SH-SY5Y (cell line): Measurements from ENCODE around the gene PSENEN.

Source experiments
- GATA2 ChIP-seq: IDR thresholded peaks from 2 replicates; pipeline ENCODE4 v1.6.1; 2011; ENCODE audit warnings: mild to moderate bottlenecking, low read depth, low read length
- GATA3 ChIP-seq: IDR thresholded peaks from 2 replicates; pipeline ENCODE4 v1.6.1; 2011; ENCODE audit warnings: low read depth, mild to moderate bottlenecking, low read length, moderate library complexity

DNA sequence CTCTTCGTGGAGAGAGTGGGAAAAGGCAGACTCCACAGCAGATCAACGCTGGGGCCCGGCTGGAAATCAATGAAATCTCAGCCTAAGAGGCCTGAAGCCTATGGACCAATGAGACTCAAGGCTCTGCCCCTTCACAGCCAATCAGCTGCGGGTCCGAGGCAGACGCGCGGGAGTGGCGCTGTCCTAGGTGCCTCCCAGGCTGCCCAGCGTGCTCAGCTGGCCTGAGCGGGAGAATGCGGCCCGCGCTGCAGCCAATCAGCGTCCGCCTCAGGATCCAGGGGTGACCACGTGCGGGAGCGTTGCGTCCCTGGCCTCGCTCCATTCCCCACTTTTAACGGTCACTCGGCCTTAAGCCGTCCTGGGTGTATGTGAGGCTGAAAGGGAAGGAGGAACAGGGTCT is 41.2 kb upstream of the PSENEN start, which contains the start of gene ZBTB32:
- TF ChIP-seq GATA2, result no peak
- no peak for TF ChIP-seq GATA3
